SIG-M5 treated with dmso at 0.1 percent for 504 hours (cell line): ENCODE measurements around the gene PRAMEF15.
A peak's percentile ranks its signal among the peaks of the same experiment; 100 is the strongest.
"Not testable (repeated sequence)": the region's sequence is repeated elsewhere in the genome, so short reads cannot be mapped to it uniquely, and the experiment has no call there.

Experiments
- DNase-seq: peaks from one replicate; lab custom pipeline; 2025; ENCODE audit not compliant: unreplicated experiment; lab: John Stamatoyannopoulos, UW

PRAMEF15 gene

GRCh38 chr1:13315281-13315680 lies at the start of gene PRAMEF15:
Gene PRAMEF15 (plus strand): TSS chr1:13315581. CDS start chr1:13318408, 2,827 bp downstream.
- not testable (repeated sequence) for DNase-seq

DNA sequence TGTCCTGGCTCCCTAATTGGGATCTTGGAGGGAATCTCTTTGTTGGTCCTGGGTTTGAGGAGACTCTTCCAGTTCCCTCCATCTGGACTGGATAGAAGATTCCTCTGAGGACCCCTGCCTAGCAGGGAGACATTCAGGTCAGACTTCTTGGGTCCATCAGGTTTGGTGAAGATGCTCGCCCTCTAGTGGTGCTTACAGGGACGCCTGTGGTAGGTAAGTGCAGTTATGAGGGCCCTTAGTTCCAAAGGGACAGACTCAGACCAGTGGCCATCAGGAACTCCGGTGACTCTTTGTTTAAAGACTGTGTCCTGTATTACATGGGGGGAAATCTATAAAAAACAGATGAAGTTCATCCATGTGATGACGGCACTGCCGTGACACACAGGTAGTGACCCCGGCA lies 38.4 kb upstream of the PRAMEF15 start:
- DNase-seq, result not testable (repeated sequence)

GRCh38 chr1:13279617-13280016 lies 35.8 kb upstream of the PRAMEF15 start:
- DNase-seq, result not testable (repeated sequence)

- not testable (repeated sequence) for DNase-seq
Observed at GRCh38 chr1:13285037-13285436, 30.3 kb upstream of the PRAMEF15 start, which contains the start of gene PRAMEF8. Gene PRAMEF8 (minus strand): TSS chr1:13285137. CDS start chr1:13284091, 1,046 bp downstream.

GRCh38 chr1:13289030-13289429 lies 26.4 kb upstream of the PRAMEF15 start:
- DNase-seq, result not testable (repeated sequence)

DNA sequence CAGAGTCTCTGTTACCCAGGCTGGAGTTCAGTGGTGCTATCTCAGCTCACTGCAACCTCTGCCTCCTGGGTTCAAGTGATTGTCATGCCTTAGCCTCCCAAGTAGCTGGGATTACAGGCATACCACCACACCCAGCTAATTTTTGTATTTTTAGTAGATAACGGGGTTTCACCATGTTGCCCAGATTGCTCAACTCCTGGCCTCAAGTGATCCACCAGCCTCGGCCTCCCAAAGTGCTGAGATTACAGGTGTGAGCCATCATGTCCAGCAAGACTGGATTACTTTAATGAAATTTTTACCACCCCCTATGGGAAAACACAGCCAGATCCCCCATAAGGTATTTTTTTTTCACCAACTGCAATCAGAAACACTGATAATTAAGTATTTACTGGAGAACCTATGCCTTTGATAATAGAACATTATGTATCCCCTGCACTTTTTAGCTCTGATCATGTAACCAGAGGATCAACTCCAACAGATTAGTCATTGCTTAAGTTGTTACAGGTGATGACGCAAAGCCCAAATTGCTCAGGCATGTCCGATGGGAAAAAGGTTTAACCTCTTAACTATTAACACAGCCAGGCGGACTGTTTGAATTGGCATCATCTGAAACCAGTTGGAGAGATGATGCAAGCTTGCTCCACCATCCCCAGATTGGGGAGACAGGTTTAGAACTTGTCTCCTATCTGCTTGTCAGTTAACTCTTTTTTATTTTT lies 18.0 kb upstream of the PRAMEF15 start:
- DNase-seq, result not testable (repeated sequence)

GRCh38 chr1:13298699-13299098 lies 16.7 kb upstream of the PRAMEF15 start:
- DNase-seq, result not testable (repeated sequence)

DNA sequence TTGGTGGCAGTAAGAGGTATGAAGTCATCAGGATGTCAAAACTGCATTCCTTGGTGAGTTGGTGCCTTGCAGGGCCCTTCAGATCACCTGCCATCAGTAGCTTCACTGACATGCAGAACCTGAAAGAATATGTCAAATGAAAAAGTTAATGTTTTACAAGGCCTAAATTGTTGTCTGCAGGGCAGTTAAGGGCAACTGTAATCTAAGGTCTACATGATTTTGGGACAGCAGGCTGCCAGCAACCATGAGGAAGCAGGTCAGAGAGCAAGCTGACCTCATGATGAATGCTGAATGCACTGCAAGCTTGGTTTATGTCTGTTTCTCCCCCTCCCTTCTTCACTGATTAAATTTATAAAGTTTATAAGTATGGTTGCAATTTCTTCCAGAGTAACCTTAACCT lies 13.2 kb upstream of the PRAMEF15 start:
- not testable (repeated sequence) for DNase-seq

DNA sequence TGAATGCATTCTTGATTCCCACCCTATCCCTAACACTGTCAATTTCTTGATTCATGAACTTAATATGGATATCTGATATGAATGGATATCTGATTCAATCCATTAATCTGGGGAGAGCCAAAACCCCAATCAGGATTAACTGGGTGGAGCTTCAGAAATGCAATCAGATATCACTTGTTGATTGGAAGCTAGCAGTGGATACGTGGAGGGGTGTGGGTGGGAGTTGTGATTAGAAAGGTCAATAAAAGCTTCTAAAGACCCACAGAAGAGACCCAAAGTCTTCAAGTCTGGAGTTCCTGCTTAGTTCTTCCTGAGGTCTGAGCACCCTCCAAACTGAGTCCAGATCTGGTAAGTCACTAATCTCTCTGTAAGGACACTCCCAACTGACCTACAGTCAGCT lies 12.1 kb upstream of the PRAMEF15 start, which contains the start of gene PRAMEF33:
TSS of gene PRAMEF33 (plus strand) at position 301 of the 400 bp plus-strand sequence. CDS start 2,416 bp downstream, outside the sequence.
- not testable (repeated sequence) for DNase-seq

- DNase-seq, result not testable (repeated sequence)
Observed at GRCh38 chr1:13342496-13342895, 27.1 kb downstream of the PRAMEF15 start.

DNA sequence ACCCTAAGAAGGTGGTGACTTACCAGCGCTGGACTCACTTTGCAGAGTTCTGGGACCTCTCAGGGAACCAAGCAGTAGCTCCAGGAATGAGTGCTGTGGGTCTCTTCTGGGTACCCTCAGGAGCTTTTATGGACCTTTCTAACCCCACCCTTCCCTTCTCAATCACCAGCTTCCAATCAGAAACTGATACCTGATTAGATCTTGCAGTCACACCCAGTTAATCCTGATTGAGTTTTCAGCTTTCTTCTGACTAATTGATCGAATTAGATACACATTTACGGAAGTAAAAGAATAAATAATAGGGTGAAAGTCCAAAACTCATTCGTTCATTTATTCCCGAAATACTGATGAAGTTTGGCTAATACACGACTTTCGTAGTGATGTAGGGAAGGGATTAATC lies 31.7 kb downstream of the PRAMEF15 start, which contains the start of gene PRAMEF14:
TSS of gene PRAMEF14 (minus strand) at position 101 of the 400 bp plus-strand sequence. CDS start 1,820 bp downstream, outside the sequence.
- not testable (repeated sequence) for DNase-seq

DNA sequence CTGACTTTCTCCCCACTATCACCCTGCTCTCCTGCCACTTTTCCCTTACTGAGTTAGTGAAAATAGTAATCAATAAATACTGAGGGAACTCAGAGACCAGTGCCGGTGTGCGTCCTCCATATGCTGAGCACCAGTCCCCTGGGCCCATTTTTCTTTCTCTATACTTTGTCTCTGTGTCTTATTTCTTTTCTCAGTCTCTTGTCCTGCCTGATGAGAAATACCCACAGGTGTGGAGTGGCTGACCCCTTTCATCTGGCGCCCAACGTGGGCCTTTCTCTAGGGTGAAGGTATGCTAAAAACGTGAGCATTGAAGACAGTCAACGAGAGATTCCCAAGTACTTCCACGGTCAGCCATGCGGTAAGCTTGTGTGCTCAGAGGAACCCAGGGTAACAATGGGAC lies 38.1 kb downstream of the PRAMEF15 start:
- DNase-seq, result not testable (repeated sequence)

DNA sequence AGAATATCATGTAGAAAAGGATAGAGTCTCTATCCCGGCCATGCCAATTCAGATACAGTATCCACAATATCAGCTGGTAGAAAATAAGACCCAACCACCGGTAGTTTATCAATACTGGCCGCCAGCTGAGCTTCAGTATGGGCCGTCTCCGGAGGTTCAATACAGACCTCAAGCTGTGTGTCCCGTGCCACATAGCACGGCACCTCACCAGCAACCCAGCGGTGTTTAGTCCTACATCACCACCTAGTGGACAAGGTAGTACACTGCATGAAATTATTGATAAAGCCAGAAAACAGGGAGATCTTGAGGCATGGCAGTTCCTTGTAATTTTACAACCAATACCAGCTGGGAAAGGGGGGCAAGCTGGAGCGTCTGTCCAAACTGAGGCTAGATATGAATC lies 39.1 kb downstream of the PRAMEF15 start:
- DNase-seq, result not testable (repeated sequence)

DNA sequence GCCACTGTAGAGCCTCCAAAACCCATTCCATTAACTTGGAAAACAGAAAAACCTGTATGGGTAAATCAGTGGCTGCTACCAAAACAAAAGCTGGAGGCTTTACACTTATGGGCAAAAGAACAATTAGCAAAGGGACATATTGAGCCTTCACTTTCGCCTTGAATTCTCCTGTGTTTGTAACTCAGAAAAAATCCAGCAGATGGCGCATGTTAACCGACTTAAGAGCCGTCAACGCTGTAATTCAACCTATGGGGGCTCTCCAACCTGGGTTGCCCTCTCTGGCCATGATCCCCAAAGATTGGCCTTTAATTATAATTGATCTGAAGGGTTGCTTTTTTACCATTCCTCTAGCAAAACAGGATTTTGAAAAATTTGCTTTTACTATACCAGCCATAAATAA lies 41.4 kb downstream of the PRAMEF15 start:
- DNase-seq, result peak; percentile 32

DNA sequence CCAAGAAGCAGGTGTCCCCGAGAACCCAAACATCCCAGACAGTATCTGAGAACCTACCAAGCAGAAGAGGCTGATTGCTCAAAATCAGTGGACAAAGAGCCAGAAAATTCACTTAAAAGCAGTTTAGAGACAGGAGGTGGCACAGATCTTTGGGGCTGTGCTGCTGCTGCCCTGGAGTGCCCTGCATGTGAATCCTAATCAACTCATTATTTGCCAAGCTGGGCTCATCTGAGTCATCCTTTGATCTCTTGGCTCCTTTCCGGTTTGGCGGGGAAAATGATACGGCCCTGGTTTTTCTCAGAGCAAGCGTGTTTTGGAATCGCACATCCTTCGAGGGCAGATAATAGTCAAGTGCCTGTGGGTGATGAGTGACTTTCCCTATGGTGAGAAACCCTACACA lies 47.0 kb downstream of the PRAMEF15 start:
- not testable (repeated sequence) for DNase-seq

GRCh38 chr1:13364928-13365327 lies 49.5 kb downstream of the PRAMEF15 start:
- DNase-seq, result not testable (repeated sequence)

DNA sequence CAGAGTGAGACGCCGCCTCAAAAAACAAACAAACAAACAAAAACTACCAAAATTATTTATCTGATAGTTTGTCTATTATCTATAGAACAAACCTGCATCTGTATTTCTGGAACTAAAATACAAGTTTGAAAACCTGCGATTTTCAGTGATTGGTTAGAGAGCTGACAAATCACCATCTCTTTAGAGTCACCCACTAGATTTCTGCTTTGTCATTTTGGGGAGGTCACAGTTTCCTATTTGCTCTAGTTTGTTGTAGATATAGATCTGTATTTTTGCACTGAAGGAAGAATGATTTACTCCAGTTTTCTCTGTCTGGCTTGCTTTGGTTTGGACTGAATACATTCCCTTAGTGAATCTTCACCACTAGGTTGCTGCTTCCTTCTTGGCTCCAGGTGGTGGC lies 51.2 kb downstream of the PRAMEF15 start:
- not testable (repeated sequence) for DNase-seq

- not testable (repeated sequence) for DNase-seq
Observed at GRCh38 chr1:13368544-13368943, 53.2 kb downstream of the PRAMEF15 start.
